PC-3 (cell line): ENCODE data around the gene VPS13C. TPM values are rescaled to one million over a fixed set of nuclear protein-coding genes. Genes with fewer than 3 reads are reported as not detected.
A peak's percentile ranks its signal among the peaks of the same experiment; 100 is the strongest.

Experiments
- ATAC-seq: fragments of 200-7000 bp; cut with Tn5 transposase; 2 replicates; pipeline ENCODE4 v1.9.1; 2020; ENCODE audit warnings: mild to moderate bottlenecking, moderate library complexity
- BruUV-seq: library from RNA; stranded (reverse); fragments of 400-500 nt; replicated peaks from 2 replicates; lab custom pipeline; 2021; lab: Mats Ljungman, UMichigan
- CTCF ChIA-PET: fragments of 300-600 bp; sonication (Branson Sonifier 250); formaldehyde crosslinking; loops from one replicate; lab custom pipeline; 2022; ENCODE audit warnings: antibody characterized with exemption; lab: Charles Lee
- POLR2A ChIA-PET: fragments of 300-600 bp; sonication (Branson Sonifier 250); formaldehyde crosslinking; loops from one replicate; lab custom pipeline; 2022; ENCODE audit warnings: antibody characterized with exemption; ENCODE audit not compliant: unreplicated experiment; lab: Charles Lee
- DNase-seq: peaks from one replicate; pipeline ENCODE4 v3.0.0-alpha.2; 2015
- H2AFZ ChIP-seq: fragments of 300-600 bp; sonication (generic); 2 replicates; pipeline ENCODE4 v1.6.0; 2016; ENCODE audit warnings: antibody characterized with exemption, low read length
- H3F3A ChIP-seq: fragments of 300-600 bp; sonication (generic); one replicate; pipeline ENCODE4 v1.6.0; 2017; ENCODE audit warnings: antibody characterized with exemption, low read length, control low read depth, mild to moderate bottlenecking; ENCODE audit not compliant: unreplicated experiment
- H3K27ac ChIP-seq: fragments of 300-600 bp; sonication (generic); 2 replicates; pipeline ENCODE4 v1.5.1; 2016; ENCODE audit warnings: mild to moderate bottlenecking, low read length
- H3K27me3 ChIP-seq: fragments of 300-600 bp; sonication (generic); 2 replicates; pipeline ENCODE4 v1.6.1; 2016; ENCODE audit warnings: low read length, mixed read lengths
- H3K36me3 ChIP-seq: fragments of 300-600 bp; sonication (generic); 2 replicates; pipeline ENCODE4 v1.6.1; 2016; ENCODE audit warnings: low read depth, mixed run types, low read length, mixed read lengths
- H3K4me1 ChIP-seq: fragments of 300-600 bp; sonication (generic); 2 replicates; pipeline ENCODE4 v1.5.1; 2016; ENCODE audit warnings: low read length; ENCODE audit not compliant: insufficient read depth
- H3K4me2 ChIP-seq: fragments of 300-600 bp; sonication (generic); 2 replicates; pipeline ENCODE4 v1.6.0; 2016; ENCODE audit warnings: low read length
- H3K4me3 ChIP-seq: fragments of 300-600 bp; sonication (generic); 2 replicates; pipeline ENCODE4 v1.5.1; 2016; ENCODE audit warnings: mild to moderate bottlenecking, low read length, mixed read lengths
- H3K79me2 ChIP-seq: fragments of 300-600 bp; sonication (generic); 2 replicates; pipeline ENCODE4 v1.6.1; 2017; ENCODE audit warnings: low read length, mixed read lengths
- H3K9ac ChIP-seq: fragments of 300-600 bp; sonication (generic); 2 replicates; pipeline ENCODE4 v1.6.0; 2016; ENCODE audit warnings: mild to moderate bottlenecking, low read length
- H3K9me2 ChIP-seq: fragments of 300-600 bp; sonication (generic); replicated peaks from 2 replicates; pipeline ENCODE4 v1.6.1; 2016; ENCODE audit warnings: mixed run types, low read length, mixed read lengths
- H3K9me3 ChIP-seq: fragments of 300-600 bp; sonication (generic); 2 replicates; pipeline ENCODE4 v1.6.1; 2016; ENCODE audit warnings: low read length, mixed read lengths
- H4K20me1 ChIP-seq: fragments of 300-600 bp; sonication (generic); 2 replicates; pipeline ENCODE4 v1.6.1; 2016; ENCODE audit warnings: low read length, mixed read lengths
- CTCF ChIP-seq: fragments of 300-600 bp; sonication (generic); conservative IDR thresholded peaks from 2 replicates; pipeline ENCODE4 v1.5.1; 2017; ENCODE audit warnings: antibody characterized with exemption, low read depth, mild to moderate bottlenecking, low read length
- EZH2 ChIP-seq: fragments of 300-600 bp; sonication (generic); IDR thresholded peaks from one replicate; pipeline ENCODE4 v1.6.1; 2017; ENCODE audit warnings: antibody characterized with exemption, mild to moderate bottlenecking, low read length; ENCODE audit not compliant: unreplicated experiment
- EZH2phosphoT487 ChIP-seq: fragments of 300-600 bp; sonication (generic); IDR thresholded peaks from 2 replicates; pipeline ENCODE4 v1.6.1; 2018; ENCODE audit warnings: mild to moderate bottlenecking, antibody characterized with exemption, low read length, borderline replicate concordance
- intact Hi-C: fragments of 100-400 bp; cut with micrococcal nuclease; formaldehyde crosslinking; loops from 2 replicates; pipeline ENCODE4 v1.9.0; 2023
- total RNA-seq: library from RNA; depleted of rRNA; stranded (reverse); fragments of >200 nt; gene quantifications from 2 replicates; pipeline ENCODE4 v1.2.3, GENCODE V29; 2014

VPS13C gene
- total RNA-seq, 1 experiment from 2014 or later: 11.4 TPM

GRCh38 chr15:61828860-61829513 is 231.3 kb downstream of the VPS13C start:
- no peaks in the 10 kb centered on the region for H3K9me2 ChIP-seq
- H3F3A ChIP-seq: no peaks in the 10 kb centered on the region
- no peak for DNase-seq
- no peaks in the 10 kb centered on the region for H3K79me2 ChIP-seq
- H3K4me2 ChIP-seq: no peak overlapping the region
- BruUV-seq: no TSS peak
- H2AFZ ChIP-seq: no peak overlapping the region
- no peak for ATAC-seq
- POLR2A ChIA-PET: no interaction called here
- intact Hi-C loops: no loop called here
- peaks cover 6% of the 10 kb centered on the region; the same call in 1 of the 2 replicates for H3K27me3 ChIP-seq
- H3K4me1 ChIP-seq: no peaks in the 10 kb centered on the region
- no peak overlapping the region for H3K27ac ChIP-seq
- no peaks in the 10 kb centered on the region for H4K20me1 ChIP-seq
- CTCF ChIA-PET: no interaction called here
- no peaks in the 10 kb centered on the region for H3K9me3 ChIP-seq
- TF ChIP-seq EZH2 (no peak), CTCF (no peak), EZH2phosphoT487 (no peak)
- no peaks in the 10 kb centered on the region for H3K36me3 ChIP-seq
- H3K9ac ChIP-seq: no peak overlapping the region
- H3K4me3 ChIP-seq: no peak overlapping the region

- no peaks in the 10 kb centered on the region for H3K4me1 ChIP-seq
- TF ChIP-seq CTCF (peak; percentile 51; the same call in 1 of the 2 replicates), EZH2phosphoT487 (no peak)
- H3K27ac ChIP-seq: no peak overlapping the region
- intact Hi-C loops: no loop called here
- H3K9me2 ChIP-seq: no peaks in the 10 kb centered on the region
- ChIA-PET POLR2A (no interaction called here), CTCF (interaction anchor here (0.6 kb wide), 1 partner anchor 29 kb away, joined by 3 read pairs; no protein-coding TSS in a partner anchor)
- DNase-seq (peak; percentile 16), ATAC-seq (no peak)
- H3K79me2 ChIP-seq: no peaks in the 10 kb centered on the region
- H2AFZ ChIP-seq: no peak overlapping the region
- BruUV-seq: no TSS peak
- H3K9me3 ChIP-seq: no peaks in the 10 kb centered on the region
- H3K4me3 ChIP-seq: no peak overlapping the region
- no peaks in the 10 kb centered on the region for H3K36me3 ChIP-seq
- H3K9ac ChIP-seq: no peak overlapping the region
- no peak overlapping the region for H3K4me2 ChIP-seq
- H3F3A ChIP-seq: no peaks in the 10 kb centered on the region
- peaks cover 16% of the 10 kb centered on the region for H3K27me3 ChIP-seq
- H4K20me1 ChIP-seq: no peaks in the 10 kb centered on the region
Observed at GRCh38 chr15:61828008-61828407, 232.2 kb downstream of the VPS13C start.

GRCh38 chr15:61827131-61827530 is 233.1 kb downstream of the VPS13C start:
- no peaks in the 10 kb centered on the region for H4K20me1 ChIP-seq
- H3K36me3 ChIP-seq: no peaks in the 10 kb centered on the region
- no peaks in the 10 kb centered on the region for H3K4me1 ChIP-seq
- CTCF ChIA-PET: no interaction called here
- no peaks in the 10 kb centered on the region for H3F3A ChIP-seq
- H3K9ac ChIP-seq: no peak overlapping the region
- no peak overlapping the region for H3K4me2 ChIP-seq
- H3K27me3 ChIP-seq: peaks cover 24% of the 10 kb centered on the region
- intact Hi-C loops: no loop called here
- TF ChIP-seq CTCF (no peak), EZH2 (no peak), EZH2phosphoT487 (no peak)
- no peaks in the 10 kb centered on the region for H3K9me3 ChIP-seq
- H3K4me3 ChIP-seq: no peak overlapping the region
- BruUV-seq: no TSS peak
- POLR2A ChIA-PET: no interaction called here
- no peaks in the 10 kb centered on the region for H3K79me2 ChIP-seq
- no peak overlapping the region for H3K27ac ChIP-seq
- H3K9me2 ChIP-seq: no peaks in the 10 kb centered on the region
- no peak overlapping the region for H2AFZ ChIP-seq
- ATAC-seq (no peak), DNase-seq (no peak)
